Duodenal mucosa (tissue), 2 donors: ENCODE results near the gene RANBP1.
A peak's percentile ranks its signal among the peaks of the same experiment; 100 is the strongest.

Experiments
- H3K27ac ChIP-seq: one replicate; pipeline ENCODE4 v1.7.0; 2013; ENCODE audit warnings: low read depth, low read length
- H3K27me3 ChIP-seq, 2 donors: one replicate each; pipeline ENCODE4 v1.7.0; 2013; ENCODE audit warnings: low read length in 2 of 2, control low read depth in 1 of 2; ENCODE audit not compliant: insufficient read depth in 2 of 2, control insufficient read depth in 1 of 2
- H3K36me3 ChIP-seq, 2 donors: one replicate each; pipeline ENCODE4 v1.7.0; 2013; ENCODE audit warnings: low read length in 2 of 2, control low read depth in 1 of 2; ENCODE audit not compliant: insufficient read depth in 2 of 2, control insufficient read depth in 1 of 2
- H3K4me1 ChIP-seq, 2 donors: one replicate each; pipeline ENCODE4 v1.7.0; 2013; ENCODE audit warnings: low read length in 2 of 2, control low read depth in 1 of 2; ENCODE audit not compliant: insufficient read depth in 2 of 2, control insufficient read depth in 1 of 2
- H3K4me3 ChIP-seq, 2 donors: one replicate each; pipeline ENCODE4 v1.7.0; 2013; ENCODE audit warnings: low read length in 2 of 2, low read depth in 1 of 2
- H3K9ac ChIP-seq, 2 donors: one replicate each; pipeline ENCODE4 v1.7.0; 2013; ENCODE audit warnings: low read length in 2 of 2, low read depth in 1 of 2
- H3K9me3 ChIP-seq, 2 donors: one replicate each; pipeline ENCODE4 v1.7.0; 2013; ENCODE audit warnings: low read length in 2 of 2, control low read depth in 1 of 2; ENCODE audit not compliant: control insufficient read depth in 1 of 2

The RANBP1 gene

GRCh38 chr22:20131859-20132685 lies 16.2 kb downstream of the RANBP1 start:
- H3K4me1 ChIP-seq: peaks cover 7 to 32% of the 10 kb centered on the region in 2 donors
- peak overlapping the region; percentile 36 to 63 for H3K9ac ChIP-seq
- H3K4me3 ChIP-seq: peak overlapping the region; percentile 72 to 78
- H3K27ac ChIP-seq: no peak overlapping the region
- no peaks in the 10 kb centered on the region for H3K27me3 ChIP-seq
- no peaks in the 10 kb centered on the region for H3K9me3 ChIP-seq
- H3K36me3 ChIP-seq: peaks cover 4 to 7% of the 10 kb centered on the region in 2 donors

DNA sequence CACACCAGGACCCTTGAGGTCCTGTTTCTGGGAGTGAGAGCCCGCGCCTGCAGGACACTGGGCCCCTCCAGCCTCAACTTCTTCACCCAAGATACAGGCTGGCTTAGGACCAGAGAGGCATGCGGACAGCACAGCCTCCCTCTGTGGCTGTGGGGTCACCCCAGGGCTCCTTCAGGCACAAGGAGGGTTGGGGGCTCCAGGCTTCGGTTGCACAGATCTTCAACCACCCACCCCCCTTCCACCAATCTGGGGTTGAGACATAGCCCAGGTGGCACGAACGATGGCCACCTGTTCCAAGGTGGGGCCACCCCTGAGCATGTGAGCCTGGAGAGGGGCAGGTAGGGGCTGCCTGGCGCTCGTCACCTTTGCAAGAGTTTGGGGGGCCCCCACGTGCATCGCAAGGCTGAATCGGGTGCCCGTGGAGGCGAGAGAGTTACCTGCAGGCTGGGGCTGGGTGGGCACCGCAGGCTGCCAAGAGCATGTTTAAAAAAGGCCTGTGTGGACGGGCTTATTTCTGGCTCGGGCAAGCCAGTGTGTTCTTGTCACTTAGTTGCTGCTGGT lies 16.9 kb downstream of the RANBP1 start:
- Histone ChIP-seq H3K27ac (no peak overlapping the region), H3K27me3 (no peaks in the 10 kb centered on the region), H3K9me3 (no peaks in the 10 kb centered on the region), H3K4me1 (peaks cover 7 to 32% of the 10 kb centered on the region in 2 donors), H3K4me3 (peak overlapping the region; percentile 72 to 78), H3K36me3 (peaks cover under 1% of the 10 kb centered on the region in 2 donors), H3K9ac (peak overlapping the region; percentile 36 to 63)

DNA sequence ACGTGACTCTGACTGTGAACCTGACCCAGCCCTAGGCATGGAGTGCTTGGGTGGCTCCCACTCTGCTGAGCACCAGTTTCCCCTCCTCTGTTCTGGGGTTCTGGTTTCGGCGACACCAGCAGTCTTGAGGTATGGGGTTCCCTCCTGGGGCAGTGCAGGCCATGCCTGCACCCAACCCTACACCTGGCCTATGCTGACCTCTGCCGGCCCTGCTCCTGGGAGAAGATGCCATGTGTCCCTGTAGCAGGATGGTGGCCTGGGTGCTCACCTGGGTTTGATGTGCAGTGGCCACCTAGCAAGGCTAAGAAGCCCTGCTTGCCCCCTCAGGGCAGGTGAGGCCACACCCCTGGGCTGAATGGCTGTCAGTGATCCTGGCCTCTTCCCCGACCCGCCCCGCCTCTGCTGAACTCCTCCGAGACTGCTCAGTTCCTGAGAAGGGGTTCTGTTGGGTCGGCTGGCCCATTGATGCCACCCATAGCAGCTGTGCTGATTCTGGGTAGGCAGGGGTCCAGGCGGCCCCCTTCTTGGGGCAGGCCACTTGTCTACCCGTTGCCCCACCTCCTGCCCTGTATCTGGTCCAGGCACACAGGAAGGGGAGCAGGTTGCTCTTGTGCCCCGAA lies 18.1 kb downstream of the RANBP1 start:
- Histone ChIP-seq H3K9ac (peak overlapping the region in 1 of 2 donors; percentile 18), H3K9me3 (no peaks in the 10 kb centered on the region), H3K27me3 (no peaks in the 10 kb centered on the region), H3K27ac (no peak overlapping the region), H3K36me3 (no peaks in the 10 kb centered on the region), H3K4me3 (no peak overlapping the region), H3K4me1 (peaks cover 7 to 28% of the 10 kb centered on the region in 2 donors)

DNA sequence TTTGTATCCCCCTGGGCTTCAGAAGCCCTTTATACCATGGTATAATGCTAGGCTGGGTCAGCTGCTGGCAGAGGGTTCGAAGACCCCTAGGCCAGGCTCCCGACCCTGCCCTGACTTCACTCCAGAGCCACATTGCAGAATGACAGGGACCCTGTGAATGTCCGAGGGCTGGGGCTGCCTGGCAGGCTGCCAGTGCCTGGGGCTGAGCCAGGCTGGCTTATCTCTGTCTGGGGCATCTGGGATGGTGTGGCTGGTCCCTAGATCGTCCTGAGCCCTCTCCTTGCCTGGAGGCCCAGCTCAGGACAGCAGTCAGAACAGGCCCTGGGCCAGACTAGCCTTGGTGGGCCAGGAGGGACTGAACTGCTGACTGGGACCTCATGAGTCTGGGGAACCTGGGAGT lies 19.4 kb downstream of the RANBP1 start:
- no peak overlapping the region for H3K9ac ChIP-seq
- no peak overlapping the region for H3K4me3 ChIP-seq
- peaks cover 7 to 20% of the 10 kb centered on the region in 2 donors for H3K4me1 ChIP-seq
- H3K27ac ChIP-seq: no peak overlapping the region
- no peaks in the 10 kb centered on the region for H3K27me3 ChIP-seq
- peaks cover 4 to 6% of the 10 kb centered on the region in 2 donors for H3K36me3 ChIP-seq
- no peaks in the 10 kb centered on the region for H3K9me3 ChIP-seq

GRCh38 chr22:20135806-20136602 lies 20.1 kb downstream of the RANBP1 start:
- no peak overlapping the region for H3K9ac ChIP-seq
- H3K36me3 ChIP-seq: peaks cover 4 to 6% of the 10 kb centered on the region in 2 donors
- H3K4me1 ChIP-seq: peaks cover 7 to 14% of the 10 kb centered on the region in 2 donors
- H3K27me3 ChIP-seq: no peaks in the 10 kb centered on the region
- H3K9me3 ChIP-seq: no peaks in the 10 kb centered on the region
- H3K4me3 ChIP-seq: no peak overlapping the region
- no peak overlapping the region for H3K27ac ChIP-seq

DNA sequence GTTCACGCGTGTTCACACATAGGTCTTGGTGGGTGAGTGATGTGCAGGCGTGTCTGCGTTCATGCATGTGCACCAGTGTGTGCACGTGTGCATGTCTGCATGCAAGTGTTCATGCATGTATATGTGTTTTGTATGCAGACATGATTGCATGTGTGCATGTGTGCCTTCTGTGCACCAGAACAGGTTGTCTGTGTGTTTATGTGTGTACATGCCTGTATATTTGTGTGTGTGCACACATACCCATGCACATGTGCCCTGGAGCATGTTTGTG lies 20.6 kb downstream of the RANBP1 start:
- Histone ChIP-seq H3K4me3 (no peak overlapping the region), H3K9ac (no peak overlapping the region), H3K4me1 (peaks cover 7 to 14% of the 10 kb centered on the region in 2 donors)

DNA sequence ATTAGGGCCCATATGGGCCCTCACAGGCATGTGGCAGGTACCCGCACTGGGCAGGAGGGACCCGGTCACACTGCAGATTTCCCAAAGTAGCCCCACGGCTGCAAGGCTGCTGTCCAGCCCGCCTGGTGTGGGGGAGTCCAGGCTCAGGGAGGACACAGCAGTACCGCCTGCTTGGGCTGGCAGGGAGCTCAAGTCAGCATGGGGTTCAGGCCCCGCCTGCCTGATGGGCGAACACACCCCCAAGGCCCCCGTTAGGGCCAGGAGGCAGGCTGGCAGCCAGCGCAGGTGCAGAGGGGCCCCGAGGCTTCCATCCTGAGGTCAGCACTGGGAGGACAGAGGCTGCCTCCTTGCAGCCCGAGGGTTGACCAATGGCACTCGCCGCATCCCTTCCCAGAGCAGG lies 21.2 kb downstream of the RANBP1 start:
- H3K27ac ChIP-seq: no peak overlapping the region
- peaks cover 4 to 6% of the 10 kb centered on the region in 2 donors for H3K36me3 ChIP-seq
- peaks cover 7 to 13% of the 10 kb centered on the region in 2 donors for H3K4me1 ChIP-seq
- no peaks in the 10 kb centered on the region for H3K9me3 ChIP-seq
- H3K9ac ChIP-seq: no peak overlapping the region
- no peak overlapping the region for H3K4me3 ChIP-seq
- H3K27me3 ChIP-seq: no peaks in the 10 kb centered on the region

More for the DNA sequence above, 20.6 kb downstream of the RANBP1 start:
- Histone ChIP-seq H3K36me3 (peaks cover 4 to 6% of the 10 kb centered on the region in 2 donors), H3K9me3 (no peaks in the 10 kb centered on the region), H3K27ac (no peak overlapping the region), H3K27me3 (no peaks in the 10 kb centered on the region)

DNA sequence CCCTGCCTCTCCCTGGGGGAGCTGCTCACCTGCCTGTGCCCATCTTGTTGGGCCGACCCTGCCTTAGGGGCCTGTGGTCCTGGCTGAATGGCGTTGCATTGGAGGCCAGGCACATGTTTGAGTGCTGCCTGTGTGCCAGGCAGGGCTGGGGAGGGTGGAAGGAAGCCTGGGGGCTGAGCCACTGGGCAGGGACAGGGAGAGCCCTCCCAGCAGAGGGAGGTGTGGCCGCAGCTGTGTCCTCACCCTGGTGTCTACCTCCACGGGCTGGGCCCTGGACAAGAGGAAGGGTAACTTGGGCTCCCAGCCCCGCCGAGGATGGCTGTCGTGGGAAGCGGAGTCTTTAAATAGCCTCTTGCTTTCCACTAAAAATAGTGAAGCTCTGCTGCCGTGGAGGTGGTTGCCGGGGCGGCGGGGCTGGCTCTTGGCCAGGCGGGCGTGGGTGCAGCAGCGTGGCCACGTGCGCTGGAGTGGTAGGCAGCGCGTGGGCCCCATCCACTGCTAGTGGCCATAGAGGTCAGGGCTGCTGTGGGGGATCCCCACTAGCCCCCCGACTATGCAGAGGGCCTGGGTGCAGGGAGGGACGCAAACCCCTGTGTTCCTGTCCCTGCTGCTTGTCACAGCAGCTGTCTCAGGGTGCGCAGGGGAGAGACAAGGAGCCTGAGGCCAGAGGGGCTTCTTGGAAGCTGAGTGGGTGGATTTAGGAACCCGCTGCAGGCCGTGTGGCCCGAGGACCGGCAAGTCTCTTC lies 21.9 kb downstream of the RANBP1 start:
- Histone ChIP-seq H3K4me1 (peaks cover 2 to 6% of the 10 kb centered on the region in 2 donors), H3K27me3 (no peaks in the 10 kb centered on the region), H3K36me3 (peaks cover 4 to 6% of the 10 kb centered on the region in 2 donors), H3K9ac (no peak overlapping the region), H3K9me3 (no peaks in the 10 kb centered on the region), H3K27ac (no peak overlapping the region), H3K4me3 (no peak overlapping the region)

GRCh38 chr22:20138417-20138738 lies 22.5 kb downstream of the RANBP1 start:
- peaks cover 0 to 3% of the 10 kb centered on the region in 2 donors for H3K4me1 ChIP-seq
- H3K27me3 ChIP-seq: no peaks in the 10 kb centered on the region
- H3K36me3 ChIP-seq: peaks cover 4 to 6% of the 10 kb centered on the region in 2 donors
- H3K9ac ChIP-seq: no peak overlapping the region
- H3K4me3 ChIP-seq: no peak overlapping the region
- H3K27ac ChIP-seq: no peak overlapping the region
- no peaks in the 10 kb centered on the region for H3K9me3 ChIP-seq
